SU-DHL-6 (cell line): ENCODE data around the gene NFIX.

Experiments used
- CTCF ChIP-seq: fragments of 200-600 bp; sonication (generic); IDR thresholded peaks from one replicate; pipeline ENCODE4 v1.5.1; 2017; ENCODE audit warnings: antibody characterized with exemption, mild to moderate bottlenecking, low read length, moderate library complexity; ENCODE audit not compliant: insufficient read depth, poor library complexity, severe bottlenecking
- EZH2phosphoT487 ChIP-seq: fragments of 200-600 bp; sonication (generic), shearing (Covaris generic); conservative IDR thresholded peaks from 2 replicates; pipeline ENCODE4 v1.6.1; 2018; ENCODE audit warnings: mild to moderate bottlenecking, antibody characterized with exemption, low read length, moderate library complexity, mixed read lengths

- no peak for TF ChIP-seq EZH2phosphoT487
- no peak for TF ChIP-seq CTCF
Measured at GRCh38 chr19:13112555-13112954, 117.3 kb downstream of the NFIX start.
